GM10248 (cell line): ENCODE measurements around the gene PSAP.

Source experiments
- CTCF ChIA-PET: fragments of 300-600 bp; sonication (Branson Sonifier 250); formaldehyde crosslinking; extraction: SDS; loops from one replicate; lab custom pipeline; 2021; ENCODE audit warnings: antibody characterized with exemption; lab: Yijun Ruan, JAX
- POLR2A ChIA-PET: fragments of 350-650 bp; sonication (Branson Sonifier 250); formaldehyde crosslinking; extraction: SDS; loops from one replicate; lab custom pipeline; 2020; ENCODE audit warnings: antibody characterized with exemption; lab: Yijun Ruan, JAX
- DNase-seq: peaks from one replicate; pipeline ENCODE4 v3.0.0; 2012; ENCODE audit errors: extremely low spot score
- CTCF ChIP-seq: IDR thresholded peaks from 2 replicates; pipeline ENCODE4 v1.5.1; 2012; ENCODE audit warnings: mild to moderate bottlenecking, low read depth; ENCODE audit errors: extremely low read depth, missing control alignments, control extremely low read depth

Gene PSAP

GRCh38 chr10:71838264-71839211, 12.5 kb downstream of the PSAP start:
- no peak for TF ChIP-seq CTCF
- POLR2A ChIA-PET = interaction anchor here (0.5 to 5.0 kb wide), 3 partner anchors 12 to 1941 kb away, joined by 3 to 25 read pairs (median 4); partner anchors contain the start of gene PSAP
- no peak for DNase-seq
- CTCF ChIA-PET = interaction anchor here (1.7 to 11.2 kb wide), 3 partner anchors 11 to 60 kb away, joined by 4 to 90 read pairs (median 48); partner anchors contain the start of gene PSAP

- peak; percentile 72 for TF ChIP-seq CTCF
- ChIA-PET CTCF (interaction anchor here (0.6 to 11.2 kb wide), 18 partner anchors 8 to 212 kb away, joined by 3 to 90 read pairs (median 6); partner anchors contain the start of genes PSAP and VSIR), POLR2A (interaction anchor here (0.8 to 2.5 kb wide), 3 partner anchors 13 to 89 kb away, joined by 4 to 16 read pairs (median 4); partner anchors contain the start of gene PSAP)
- DNase-seq = no peak
Measured at GRCh38 chr10:71837098-71837827, 13.8 kb downstream of the PSAP start.

GRCh38 chr10:71836596-71836974, 14.5 kb downstream of the PSAP start:
- POLR2A ChIA-PET = interaction anchor here (0.8 to 2.5 kb wide), 4 partner anchors 12 to 88 kb away, joined by 4 to 16 read pairs (median 6); partner anchors contain the start of gene PSAP
- CTCF ChIA-PET = interaction anchor here (1.1 to 11.2 kb wide), 18 partner anchors 9 to 213 kb away, joined by 3 to 90 read pairs (median 6); partner anchors contain the start of genes PSAP and VSIR
- no peak for DNase-seq
- no peak for TF ChIP-seq CTCF

- no peak for TF ChIP-seq CTCF
- CTCF ChIA-PET = interaction anchor here (0.9 to 11.2 kb wide), 20 partner anchors 9 to 350 kb away, joined by 3 to 90 read pairs (median 5); partner anchors contain the start of genes PSAP and VSIR
- POLR2A ChIA-PET = interaction anchor here (0.9 to 2.5 kb wide), 2 partner anchors 13 to 15 kb away, joined by 8 to 16 read pairs; partner anchors contain the start of gene PSAP
- peak; percentile 89 for DNase-seq
Measured at GRCh38 chr10:71835671-71836595, 15.1 kb downstream of the PSAP start.

- CTCF ChIA-PET = interaction anchor here (0.9 to 11.2 kb wide), 3 partner anchors 23 to 64 kb away, joined by 3 to 90 read pairs (median 4); no protein-coding TSS in a partner anchor
- no peak for TF ChIP-seq CTCF
- no peak for DNase-seq
- POLR2A ChIA-PET = no interaction called here
Measured at GRCh38 chr10:71834343-71834674, 16.7 kb downstream of the PSAP start.
